GM21390 (cell line): ENCODE measurements around the gene KCNH4.

Source experiments
- ATAC-seq: cut with Tn5 transposase; IDR thresholded peaks from one replicate; pipeline ENCODE4 v1.9.1; 2021; ENCODE audit not compliant: unreplicated experiment

The KCNH4 gene

GRCh38 chr17:42138749-42139492 lies 42.0 kb downstream of the KCNH4 start:
- ATAC-seq = no peak

- ATAC-seq = no peak
Observed at GRCh38 chr17:42136654-42137051, 44.3 kb downstream of the KCNH4 start.

GRCh38 chr17:42135664-42136653 lies 45.0 kb downstream of the KCNH4 start:
- ATAC-seq = no peak

- ATAC-seq = no peak
Observed at GRCh38 chr17:42135151-42135550, 45.8 kb downstream of the KCNH4 start.

GRCh38 chr17:42133461-42134041 lies 47.4 kb downstream of the KCNH4 start:
- ATAC-seq = peak; percentile 61

GRCh38 chr17:42132941-42133340 lies 48.0 kb downstream of the KCNH4 start:
- ATAC-seq = peak; percentile 42

GRCh38 chr17:42131981-42132432 lies 48.9 kb downstream of the KCNH4 start:
- no peak for ATAC-seq

- ATAC-seq = no peak
Observed at GRCh38 chr17:42131232-42131631, 49.7 kb downstream of the KCNH4 start.

GRCh38 chr17:42130310-42130936 lies 50.5 kb downstream of the KCNH4 start:
- no peak for ATAC-seq

- no peak for ATAC-seq
Observed at GRCh38 chr17:42129109-42129837, 51.7 kb downstream of the KCNH4 start.

GRCh38 chr17:42127414-42127813 lies 53.5 kb downstream of the KCNH4 start:
- ATAC-seq = no peak

- no peak for ATAC-seq
Observed at GRCh38 chr17:42126836-42127235, 54.1 kb downstream of the KCNH4 start.

GRCh38 chr17:42125565-42125964 lies 55.4 kb downstream of the KCNH4 start:
- no peak for ATAC-seq

- ATAC-seq = no peak
Observed at GRCh38 chr17:42124256-42124655, 56.7 kb downstream of the KCNH4 start.

GRCh38 chr17:42122371-42123303 lies 58.3 kb downstream of the KCNH4 start, which contains the start of gene HSPB9:
Gene HSPB9, plus strand, starts transcription at chr17:42122804. Its CDS starts 47 bp downstream, at chr17:42122851.
- no peak for ATAC-seq

- ATAC-seq = peak; percentile 67
Observed at GRCh38 chr17:42120770-42121769, 59.9 kb downstream of the KCNH4 start, which contains the start of gene KAT2A. Gene KAT2A, minus strand, starts transcription at chr17:42121367. Its CDS starts 63 bp downstream, at chr17:42121304.

GRCh38 chr17:42120161-42120769 lies 60.7 kb downstream of the KCNH4 start:
- ATAC-seq = no peak
